Activated naive CD4-positive, alpha-beta T cell treated with anti-CD3 and anti-CD28 coated beads, Interleukin-2, amount 10 ng/mL, durations not matched to agents 7 days and 5 days (primary cell): ENCODE measurements around the gene GPATCH8.
"Not testable (repeated sequence)": the region's sequence is repeated elsewhere in the genome, so short reads cannot be mapped to it uniquely, and the experiment has no call there.

Experiments used
- CTCF ChIA-PET: fragments of 350-600 bp; sonication (Branson Sonifier 250); formaldehyde crosslinking; loops from one replicate; lab custom pipeline; 2021; ENCODE audit warnings: antibody characterized with exemption; lab: Charles Lee
- DNase-seq: peaks from one replicate; pipeline ENCODE4 v3.0.0-alpha.2; 2020
- H3K27ac Mint-ChIP-seq: one replicate; pipeline ENCODE4 v1.8.0; 2021; ENCODE audit warnings: mild to moderate bottlenecking, moderate library complexity, mixed read lengths
- H3K27me3 Mint-ChIP-seq: one replicate; pipeline ENCODE4 v1.8.0; 2021; ENCODE audit warnings: mild to moderate bottlenecking, mixed read lengths
- H3K36me3 Mint-ChIP-seq: one replicate; pipeline ENCODE4 v1.8.0; 2021; ENCODE audit warnings: mixed read lengths
- H3K4me1 Mint-ChIP-seq: one replicate; pipeline ENCODE4 v1.8.0; 2021; ENCODE audit warnings: mixed read lengths
- H3K4me3 Mint-ChIP-seq: one replicate; pipeline ENCODE4 v1.8.0; 2021; ENCODE audit warnings: mild to moderate bottlenecking, moderate library complexity, mixed read lengths
- H3K9me3 Mint-ChIP-seq: one replicate; pipeline ENCODE4 v1.8.0; 2021; ENCODE audit warnings: mixed read lengths

The GPATCH8 gene

DNA sequence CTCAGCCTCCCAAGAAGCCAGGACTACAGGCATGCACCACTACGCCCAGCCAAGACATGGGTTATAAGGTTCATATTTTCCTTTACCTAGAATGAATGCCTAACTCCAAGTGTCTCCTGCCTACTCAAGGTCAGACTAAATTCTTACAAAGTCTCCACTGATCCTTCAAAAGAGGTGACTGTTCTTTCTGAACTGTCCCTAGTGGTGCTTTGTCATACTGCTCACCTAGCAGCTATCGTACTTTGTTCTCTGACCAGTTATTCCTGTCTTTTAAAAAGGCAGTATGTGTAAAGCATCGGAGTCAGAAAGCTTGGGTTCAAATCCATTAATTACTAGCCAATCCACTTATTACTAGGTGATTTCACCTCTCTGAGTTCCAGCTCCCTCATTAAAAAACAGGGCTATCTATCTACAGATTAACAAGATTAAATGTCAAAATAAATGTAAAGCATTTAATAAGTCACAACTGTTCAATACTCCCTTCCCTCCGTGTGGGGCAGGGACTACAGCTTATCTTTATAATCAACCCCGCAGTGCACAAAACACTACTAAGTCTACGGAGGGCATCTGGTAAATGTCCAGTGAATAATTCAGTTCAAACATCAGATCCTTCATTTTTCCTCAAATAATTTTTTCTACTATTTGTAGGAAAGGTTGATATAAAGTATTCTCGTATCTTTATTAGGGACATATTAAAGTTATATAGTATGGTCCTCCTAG is 93.7 kb downstream of the GPATCH8 start:
- Mint-ChIP-seq H3K9me3 (no peaks in the 10 kb centered on the region), H3K36me3 (peaks cover 7% of the 10 kb centered on the region), H3K4me3 (no peak overlapping the region), H3K4me1 (no peaks in the 10 kb centered on the region), H3K27ac (no peak overlapping the region), H3K27me3 (no peaks in the 10 kb centered on the region)
- DNase-seq: no peak
- CTCF ChIA-PET: interaction anchor here (1.3 kb wide), 1 partner anchor 34 kb away, joined by 3 read pairs; no protein-coding TSS in a partner anchor

DNA sequence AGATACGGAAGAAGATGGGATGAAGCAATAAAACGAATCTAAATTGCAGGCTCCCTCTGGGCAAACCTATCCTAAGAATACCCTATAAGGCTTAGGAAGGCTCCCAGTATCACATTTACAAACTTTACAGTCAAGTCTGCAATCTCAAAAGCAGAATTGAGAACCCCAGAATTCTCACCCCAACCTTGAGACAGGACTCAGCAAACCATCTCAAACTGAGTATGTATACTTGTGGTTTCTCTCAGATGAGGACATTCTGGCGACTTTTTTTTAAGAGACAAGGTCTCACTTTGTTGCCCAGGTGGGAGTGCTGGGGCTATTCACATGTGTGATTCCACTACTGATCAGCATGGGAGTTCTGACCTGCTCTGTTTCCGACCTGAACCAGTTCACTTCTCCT is 94.4 kb downstream of the GPATCH8 start:
- H3K27ac Mint-ChIP-seq: no peak overlapping the region
- H3K4me1 Mint-ChIP-seq: no peaks in the 10 kb centered on the region
- H3K9me3 Mint-ChIP-seq: no peaks in the 10 kb centered on the region
- CTCF ChIA-PET: interaction anchor here (1.3 kb wide), 1 partner anchor 33 kb away, joined by 3 read pairs; no protein-coding TSS in a partner anchor
- DNase-seq: no peak
- no peak overlapping the region for H3K4me3 Mint-ChIP-seq
- H3K27me3 Mint-ChIP-seq: no peaks in the 10 kb centered on the region
- peaks cover 7% of the 10 kb centered on the region for H3K36me3 Mint-ChIP-seq

DNA sequence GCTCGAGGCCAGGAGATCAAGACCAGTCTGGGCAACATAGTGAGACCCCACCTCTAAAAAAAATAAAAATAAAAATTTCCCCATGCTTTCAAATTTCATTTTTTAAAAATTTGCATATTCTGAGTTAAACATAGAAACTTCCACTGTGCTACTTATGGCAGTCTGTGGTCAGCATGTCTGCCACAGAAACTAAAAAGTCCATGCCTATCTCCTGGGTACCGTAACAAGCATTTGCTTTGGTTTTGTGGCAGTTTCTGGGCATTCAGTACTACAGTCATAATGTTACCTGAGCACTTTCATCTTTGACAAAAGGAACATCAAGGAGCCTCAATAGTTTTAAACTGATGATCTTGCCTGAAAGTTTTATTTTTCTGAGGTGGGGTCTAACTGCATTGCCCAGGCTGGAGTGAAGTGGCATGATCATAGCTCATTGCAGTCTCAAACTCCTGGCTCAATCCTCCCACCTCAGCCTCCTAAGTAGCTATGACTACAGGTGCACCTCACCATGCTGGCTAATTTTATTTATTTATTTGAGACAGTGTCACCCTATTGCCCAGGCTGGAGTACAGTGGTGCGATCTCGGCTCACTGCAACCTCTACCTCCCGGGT is 100.5 kb downstream of the GPATCH8 start:
- CTCF ChIA-PET: interaction anchor here (5.9 kb wide), 1 partner anchor 120 kb away, joined by 32 read pairs; no protein-coding TSS in a partner anchor

DNA sequence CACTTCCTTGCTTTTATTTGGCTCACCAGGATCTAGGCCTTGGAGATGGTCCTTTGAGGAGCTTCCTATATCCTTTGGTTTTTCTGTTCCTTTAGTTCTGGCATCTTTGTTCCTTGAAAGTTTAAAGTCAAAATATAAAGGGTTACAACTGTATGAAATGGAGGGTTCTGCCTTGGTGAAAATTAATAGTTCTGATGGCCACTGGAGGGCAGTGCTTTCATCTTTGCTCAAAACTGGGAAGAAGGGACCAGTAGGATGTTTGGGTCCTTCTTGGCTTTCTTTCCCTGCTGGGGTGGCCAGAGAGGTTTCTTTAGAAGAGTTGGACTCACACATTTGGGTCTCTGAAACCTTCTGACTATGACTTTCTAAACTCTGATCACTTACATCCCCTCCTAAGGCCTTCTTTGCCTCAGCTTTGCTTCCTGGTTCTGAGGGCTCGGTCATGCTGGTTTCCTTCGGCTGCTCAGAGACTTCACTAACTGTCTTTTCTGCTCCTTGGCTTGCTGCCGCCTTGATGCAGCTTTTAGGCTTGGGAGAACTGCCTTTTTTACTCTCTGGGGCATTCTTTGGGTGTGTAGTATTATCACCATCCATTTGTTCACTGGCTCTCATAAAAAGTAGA is 102.9 kb downstream of the GPATCH8 start:
- no peak overlapping the region for H3K27ac Mint-ChIP-seq
- CTCF ChIA-PET: interaction anchor here (0.6 to 5.9 kb wide), 2 partner anchors 122 to 134 kb away, joined by 4 to 32 read pairs; no protein-coding TSS in a partner anchor
- DNase-seq: no peak
- no peaks in the 10 kb centered on the region for H3K27me3 Mint-ChIP-seq
- peaks cover 45% of the 10 kb centered on the region for H3K36me3 Mint-ChIP-seq
- no peaks in the 10 kb centered on the region for H3K9me3 Mint-ChIP-seq
- H3K4me1 Mint-ChIP-seq: no peaks in the 10 kb centered on the region
- no peak overlapping the region for H3K4me3 Mint-ChIP-seq

More for the DNA sequence above, 100.5 kb downstream of the GPATCH8 start:
- Mint-ChIP-seq H3K4me1 (no peaks in the 10 kb centered on the region), H3K36me3 (peaks cover 38% of the 10 kb centered on the region), H3K27me3 (no peaks in the 10 kb centered on the region), H3K9me3 (no peaks in the 10 kb centered on the region), H3K4me3 (no peak overlapping the region), H3K27ac (no peak overlapping the region)
- no peak for DNase-seq

DNA sequence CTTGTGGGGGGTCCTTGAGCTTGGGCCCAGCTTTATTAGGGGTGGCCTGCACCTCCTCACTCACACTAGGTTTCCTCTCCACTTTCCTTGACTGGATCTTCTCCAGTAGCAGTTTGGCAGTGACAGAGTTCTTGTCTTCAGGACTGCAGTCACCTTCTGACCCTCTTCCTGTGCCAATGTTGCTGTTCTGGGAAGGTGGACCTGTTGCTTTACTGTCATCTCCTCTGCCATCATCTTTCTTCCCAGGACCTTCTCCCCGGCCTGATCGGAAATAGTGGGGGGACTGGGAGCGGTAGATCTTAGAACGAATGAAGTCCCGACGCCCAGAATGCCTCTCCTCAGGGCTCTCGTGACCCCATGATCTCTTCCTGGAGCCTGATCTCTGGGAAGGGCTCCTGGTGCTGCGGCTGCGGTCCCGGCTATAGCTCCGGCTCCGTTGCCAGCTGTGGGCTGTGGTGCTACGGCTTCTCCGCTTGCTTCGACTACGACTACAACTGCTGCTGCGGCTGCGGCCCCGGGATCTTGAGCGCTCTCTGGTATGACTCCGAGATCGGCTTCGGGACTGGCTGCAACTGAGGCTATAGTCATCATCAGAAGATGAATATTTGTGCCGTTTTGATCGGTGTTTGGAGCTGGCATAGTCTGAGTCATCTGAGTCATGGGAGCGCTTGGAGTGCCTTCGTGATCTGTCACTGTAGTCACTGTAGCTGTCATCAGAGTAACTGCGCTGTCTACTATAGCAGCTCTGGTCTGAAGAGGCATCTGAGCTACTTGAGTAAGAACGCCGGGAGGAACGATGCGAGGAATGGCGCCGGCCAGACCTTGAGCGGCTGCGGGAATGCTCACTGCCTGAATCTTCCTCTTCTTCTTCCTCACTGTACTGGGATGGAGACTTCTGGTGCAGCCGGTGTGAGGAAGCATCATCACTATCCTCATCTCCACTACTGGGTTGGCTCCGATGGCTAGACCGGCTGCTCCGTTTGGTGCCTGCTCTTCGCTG is 104.2 kb downstream of the GPATCH8 start:
- CTCF ChIA-PET: interaction anchor here (0.6 to 5.9 kb wide), 2 partner anchors 123 to 136 kb away, joined by 4 to 32 read pairs; no protein-coding TSS in a partner anchor
- Mint-ChIP-seq H3K27me3 (no peaks in the 10 kb centered on the region), H3K4me3 (no peak overlapping the region), H3K4me1 (no peaks in the 10 kb centered on the region), H3K9me3 (no peaks in the 10 kb centered on the region), H3K27ac (no peak overlapping the region), H3K36me3 (peaks cover 43% of the 10 kb centered on the region)
- DNase-seq: no peak

DNA sequence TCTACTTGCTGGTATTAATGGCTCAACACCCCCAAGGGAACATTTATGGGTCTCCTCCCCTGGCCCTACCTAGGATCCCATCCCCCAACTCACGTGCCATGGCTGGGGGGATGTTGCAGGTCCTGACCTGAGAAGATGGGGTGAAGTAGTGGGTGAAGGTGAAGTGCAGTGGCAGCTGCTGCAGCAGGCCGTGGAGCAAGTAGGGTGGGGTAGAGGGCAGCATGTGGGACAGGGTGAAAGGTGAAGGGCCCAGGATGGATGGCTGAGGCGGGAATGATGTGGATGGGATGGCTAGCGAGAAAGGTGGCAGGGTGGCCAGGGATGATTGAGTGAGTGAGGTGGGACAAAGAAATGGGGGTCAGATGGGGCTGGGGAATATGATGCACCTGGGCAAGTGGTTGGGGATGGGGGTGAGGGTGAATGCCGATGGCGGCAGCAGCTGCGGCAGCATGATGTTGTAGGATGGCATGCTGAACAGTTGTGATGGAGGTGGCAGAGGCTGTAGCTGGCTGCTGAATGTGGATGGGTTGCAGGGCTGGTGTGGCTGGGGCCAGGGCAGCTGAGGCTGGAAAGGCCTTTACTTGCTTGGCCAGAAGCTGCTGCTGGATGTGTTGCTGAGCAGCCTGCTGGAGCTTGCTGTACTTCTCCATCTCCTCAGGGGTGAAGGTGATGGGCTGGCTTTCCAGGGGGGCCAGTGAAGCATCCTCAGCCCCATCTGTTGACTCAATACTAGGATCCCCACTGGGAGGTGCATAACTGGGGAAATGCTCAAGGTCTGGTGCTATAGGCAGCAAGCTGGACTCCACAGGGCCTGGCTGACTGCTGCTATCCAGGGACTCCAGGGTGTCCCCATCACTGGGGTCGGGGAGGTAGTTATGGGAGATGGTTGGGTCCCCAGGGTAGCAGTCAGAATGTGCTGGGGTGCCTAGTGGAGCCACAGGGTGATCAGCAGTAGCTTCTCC is 105.4 kb downstream of the GPATCH8 start:
- Mint-ChIP-seq H3K27ac (no peak overlapping the region), H3K36me3 (peaks cover 42% of the 10 kb centered on the region), H3K4me3 (no peak overlapping the region), H3K4me1 (no peaks in the 10 kb centered on the region), H3K9me3 (no peaks in the 10 kb centered on the region), H3K27me3 (no peaks in the 10 kb centered on the region)
- no peak for DNase-seq
- CTCF ChIA-PET: interaction anchor here (5.9 kb wide), 1 partner anchor 124 kb away, joined by 32 read pairs; no protein-coding TSS in a partner anchor

DNA sequence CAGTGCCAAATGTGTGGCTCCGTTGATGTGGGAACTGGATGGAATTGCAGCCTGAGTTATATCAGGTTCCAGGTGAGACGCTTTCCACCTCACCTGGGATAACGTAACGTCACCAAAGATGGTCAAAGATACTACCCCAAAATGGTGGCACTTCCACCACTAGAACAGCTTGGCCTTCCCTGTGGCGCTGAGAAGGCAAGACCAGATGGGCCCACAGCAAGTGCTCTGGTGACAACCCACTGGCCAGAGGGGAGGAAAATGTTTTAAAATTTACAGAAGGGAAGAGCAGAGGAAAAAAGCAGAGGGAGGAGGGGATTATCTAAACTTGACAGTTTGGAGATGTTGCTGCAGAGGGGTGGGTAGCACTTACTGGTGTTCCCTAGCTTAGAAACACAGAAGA is 106.3 kb downstream of the GPATCH8 start:
- no peaks in the 10 kb centered on the region for H3K9me3 Mint-ChIP-seq

DNA sequence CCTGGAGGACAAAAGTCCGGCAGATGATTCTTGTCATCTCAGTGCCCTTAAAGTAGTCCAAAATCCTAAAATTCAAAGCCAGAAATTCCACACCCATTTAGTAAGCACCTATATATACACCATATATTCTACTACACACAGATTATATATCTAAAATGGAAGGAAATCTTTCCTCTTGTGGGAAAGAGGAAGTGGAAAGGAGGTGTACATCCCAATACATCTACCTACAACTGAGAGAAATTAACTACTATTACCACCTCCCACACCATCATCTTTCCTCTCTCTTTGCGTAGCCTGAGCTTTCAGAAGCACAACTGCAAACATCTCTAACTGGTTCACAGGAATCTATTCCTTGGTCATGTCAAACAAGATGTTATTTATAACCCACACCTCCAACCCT is 108.4 kb downstream of the GPATCH8 start:
- Mint-ChIP-seq H3K36me3 (peaks cover 25% of the 10 kb centered on the region), H3K27ac (no peak overlapping the region), H3K4me1 (no peaks in the 10 kb centered on the region), H3K27me3 (peaks cover under 1% of the 10 kb centered on the region), H3K4me3 (no peak overlapping the region), H3K9me3 (no peaks in the 10 kb centered on the region)
- DNase-seq: no peak
- CTCF ChIA-PET: no interaction called here

More for the DNA sequence above, 106.3 kb downstream of the GPATCH8 start:
- CTCF ChIA-PET: no interaction called here
- DNase-seq: no peak
- Mint-ChIP-seq H3K27ac (no peak overlapping the region), H3K4me3 (no peak overlapping the region), H3K36me3 (peaks cover 39% of the 10 kb centered on the region), H3K4me1 (no peaks in the 10 kb centered on the region), H3K27me3 (no peaks in the 10 kb centered on the region)

DNA sequence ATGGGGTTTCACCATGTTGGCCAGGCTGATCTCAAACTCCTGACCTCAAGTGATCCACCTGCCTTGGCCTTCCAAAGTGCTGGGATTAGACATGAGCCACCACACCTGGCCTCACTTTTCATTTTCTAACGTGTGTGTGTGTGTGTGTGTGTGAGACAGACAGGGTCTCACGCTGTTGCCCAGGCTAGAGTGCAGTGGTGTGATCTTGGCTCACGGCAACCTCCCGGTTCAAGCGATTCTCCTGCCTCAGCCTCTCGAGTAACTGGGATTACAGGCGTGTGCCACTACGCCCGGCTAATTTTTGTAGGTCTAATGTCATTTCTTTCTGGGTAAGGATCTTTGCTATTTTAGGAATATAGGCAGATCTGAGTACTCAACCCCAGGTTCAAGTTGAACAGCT is 109.1 kb downstream of the GPATCH8 start:
- H3K9me3 Mint-ChIP-seq, H3K27me3 Mint-ChIP-seq, H3K4me3 Mint-ChIP-seq, H3K27ac Mint-ChIP-seq, DNase-seq, H3K4me1 Mint-ChIP-seq, CTCF ChIA-PET: not testable (repeated sequence)
- H3K36me3 Mint-ChIP-seq: peaks cover 20% of the 10 kb centered on the region

DNA sequence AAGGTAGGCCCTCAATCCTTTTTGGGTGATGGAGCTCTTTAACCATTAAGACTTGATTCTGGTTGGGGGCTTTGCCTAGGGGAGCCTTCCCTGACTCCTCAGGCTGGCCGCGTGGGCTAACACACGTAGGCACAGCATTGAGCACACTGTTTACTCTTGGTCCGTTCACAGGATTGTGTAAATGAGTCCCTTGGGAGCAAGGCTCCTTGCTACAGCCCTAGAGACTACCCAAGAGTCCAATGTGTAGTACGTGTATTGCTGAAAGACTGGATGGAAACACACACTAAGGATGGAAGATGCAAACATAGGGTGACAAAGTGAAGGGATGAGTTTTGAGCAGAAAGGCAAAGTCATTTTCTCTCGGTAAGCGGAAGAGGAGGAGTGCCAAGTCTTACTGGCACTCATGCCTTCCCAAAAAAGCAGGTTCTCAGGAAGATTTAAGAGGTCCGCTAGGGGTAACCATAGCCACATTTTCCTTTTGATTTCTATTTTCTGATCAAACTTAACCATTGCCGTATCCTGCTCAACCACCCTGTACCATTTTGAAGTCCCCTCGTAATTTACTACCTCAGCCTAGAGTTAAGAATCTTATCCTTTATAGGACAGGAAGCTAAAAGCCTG is 112.8 kb downstream of the GPATCH8 start:
- peaks cover 9% of the 10 kb centered on the region for H3K4me1 Mint-ChIP-seq
- no peak for DNase-seq

DNA sequence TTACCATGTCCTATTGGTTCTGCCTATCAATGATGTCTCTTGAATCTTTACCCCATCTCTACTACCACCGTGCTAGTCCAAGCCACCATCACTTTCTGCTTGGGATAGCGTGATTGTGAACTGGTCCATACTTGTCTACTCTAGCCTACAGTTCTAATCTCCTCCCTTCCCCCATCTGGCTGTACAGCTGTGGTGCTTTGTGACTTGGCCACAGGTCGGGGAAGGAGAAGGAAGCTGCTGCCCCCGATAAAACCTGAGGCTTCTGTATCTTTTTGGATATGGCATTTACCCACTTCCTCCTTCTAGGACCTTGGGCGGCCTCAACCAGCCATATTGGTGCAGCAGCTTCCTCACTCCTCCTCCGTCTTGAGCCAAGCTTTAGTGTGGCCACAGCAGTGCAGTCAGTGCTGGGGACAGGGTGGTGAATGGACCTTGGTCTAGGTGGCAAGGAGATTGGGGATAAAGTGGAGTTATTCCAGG is 113.4 kb downstream of the GPATCH8 start:
- Mint-ChIP-seq H3K4me3 (no peak overlapping the region), H3K36me3 (no peaks in the 10 kb centered on the region), H3K9me3 (no peaks in the 10 kb centered on the region), H3K27ac (no peak overlapping the region), H3K27me3 (peaks cover 42% of the 10 kb centered on the region), H3K4me1 (peaks cover 12% of the 10 kb centered on the region)
- no peak for DNase-seq
- CTCF ChIA-PET: interaction anchor here (1.4 to 1.5 kb wide), 2 partner anchors 13 to 59 kb away, joined by 3 read pairs; no protein-coding TSS in a partner anchor

More for the DNA sequence above, 112.8 kb downstream of the GPATCH8 start:
- no peak overlapping the region for H3K27ac Mint-ChIP-seq
- CTCF ChIA-PET: interaction anchor here (1.4 to 1.5 kb wide), 2 partner anchors 14 to 59 kb away, joined by 3 read pairs; no protein-coding TSS in a partner anchor
- H3K9me3 Mint-ChIP-seq: no peaks in the 10 kb centered on the region
- H3K36me3 Mint-ChIP-seq: no peaks in the 10 kb centered on the region
- peaks cover 37% of the 10 kb centered on the region for H3K27me3 Mint-ChIP-seq
- no peak overlapping the region for H3K4me3 Mint-ChIP-seq

DNA sequence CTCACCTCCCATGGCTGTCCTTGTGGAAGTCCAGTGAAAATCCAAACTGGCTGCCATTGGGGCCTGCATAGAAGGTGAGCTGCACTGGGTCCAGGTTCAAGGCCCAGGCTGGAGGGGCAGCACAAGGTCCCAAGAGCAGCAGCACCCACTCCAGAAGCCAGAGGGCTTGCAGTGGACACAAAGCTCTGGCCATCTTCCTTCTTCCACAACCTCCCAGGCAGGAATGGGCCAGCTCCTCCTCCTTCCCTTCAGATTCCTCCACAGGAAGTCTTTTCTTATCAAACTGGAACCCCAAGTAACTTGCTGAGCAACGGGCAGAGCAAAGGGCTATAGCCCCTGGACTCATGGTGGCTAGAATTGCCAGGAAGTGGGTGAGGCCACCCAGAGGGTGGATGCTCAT is 113.9 kb downstream of the GPATCH8 start, which contains the start of gene ITGA2B:
TSS of gene ITGA2B (minus strand) at position 369 of the 400 bp plus-strand sequence. CDS start at position 193, 176 bp downstream.
- Mint-ChIP-seq H3K9me3 (no peaks in the 10 kb centered on the region), H3K4me3 (no peak within 1 kb of the TSS), H3K4me1 (peaks cover 14% of the 10 kb centered on the region), H3K27ac (no peak within 1 kb of the TSS), H3K27me3 (peaks cover 47% of the 10 kb centered on the region), H3K36me3 (no peaks in the 10 kb centered on the region)
- no peak for DNase-seq
- CTCF ChIA-PET: interaction anchor here (1.4 to 1.5 kb wide), 2 partner anchors 13 to 58 kb away, joined by 3 read pairs; no protein-coding TSS in a partner anchor
